ENCODE measurements around the gene STAC3.

Gene STAC3

DNA sequence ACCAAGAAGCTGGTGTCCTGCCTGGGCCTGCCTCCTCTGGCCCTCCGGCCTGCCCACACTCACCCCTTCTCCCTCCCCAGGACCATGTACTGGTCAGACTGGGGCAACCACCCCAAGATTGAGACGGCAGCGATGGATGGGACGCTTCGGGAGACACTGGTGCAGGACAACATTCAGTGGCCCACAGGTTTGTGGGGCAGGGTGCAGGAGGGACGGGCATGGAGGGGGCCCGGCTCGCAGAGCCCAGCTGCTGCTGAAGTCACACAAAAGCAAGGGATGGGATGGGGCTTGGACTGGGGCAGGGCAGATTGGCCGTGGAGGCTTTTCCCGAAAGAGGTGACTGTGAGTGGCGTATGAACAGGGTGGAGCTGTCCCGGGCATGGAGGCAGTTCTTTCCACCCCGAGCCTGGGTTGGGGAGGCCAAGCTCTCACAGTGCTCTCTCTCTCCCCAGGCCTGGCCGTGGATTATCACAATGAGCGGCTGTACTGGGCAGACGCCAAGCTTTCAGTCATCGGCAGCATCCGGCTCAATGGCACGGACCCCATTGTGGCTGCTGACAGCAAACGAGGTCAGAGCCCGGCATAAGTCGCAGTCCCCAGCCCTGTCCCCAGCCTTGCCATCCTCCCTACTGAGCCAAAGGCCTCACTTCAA lies 42.2 kb downstream of the STAC3 start:
- DNase-seq = no peak

DNA sequence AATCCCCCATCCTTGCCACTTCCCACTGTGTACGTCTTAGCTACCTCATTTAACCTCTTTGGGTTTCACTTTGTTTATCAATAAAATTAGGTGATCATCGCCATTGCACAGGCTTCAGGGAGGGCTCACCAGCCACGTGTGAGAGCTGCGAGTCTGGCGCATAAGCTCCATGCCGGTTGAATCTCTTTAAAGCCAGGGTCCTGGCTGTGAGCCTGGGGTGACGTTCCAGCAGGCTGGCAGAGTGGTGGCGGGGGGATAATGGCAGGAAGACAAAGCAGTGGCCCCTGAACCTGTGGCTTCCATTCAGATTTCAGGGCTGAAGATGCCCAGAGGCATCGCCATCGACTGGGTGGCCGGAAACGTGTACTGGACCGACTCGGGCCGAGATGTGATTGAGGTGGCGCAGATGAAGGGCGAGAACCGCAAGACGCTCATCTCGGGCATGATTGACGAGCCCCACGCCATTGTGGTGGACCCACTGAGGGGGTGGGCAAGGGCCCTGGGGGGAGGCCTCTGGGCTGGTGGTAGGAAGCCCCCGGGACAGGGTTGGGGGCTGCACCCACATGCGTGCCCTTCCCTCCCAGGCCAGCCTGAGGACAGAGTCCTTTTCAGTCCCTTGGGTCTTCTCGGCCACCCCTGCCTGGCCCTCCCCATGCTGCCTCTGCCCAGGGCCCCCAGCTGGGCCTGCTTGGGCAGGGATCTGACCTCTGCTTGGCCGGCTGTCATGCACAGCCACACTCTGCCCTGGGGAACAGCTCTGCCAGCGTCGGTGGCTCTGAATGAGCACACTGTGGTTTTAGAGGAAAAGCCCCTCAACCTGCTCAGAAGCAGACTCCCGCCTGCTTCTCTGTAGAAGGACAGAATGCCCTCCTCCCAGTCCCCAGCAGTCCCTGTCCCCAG lies 43.0 kb downstream of the STAC3 start:
- no peak for DNase-seq

- no peak for DNase-seq
Measured at GRCh38 chr12:57205931-57206330, 45.1 kb downstream of the STAC3 start.

DNA sequence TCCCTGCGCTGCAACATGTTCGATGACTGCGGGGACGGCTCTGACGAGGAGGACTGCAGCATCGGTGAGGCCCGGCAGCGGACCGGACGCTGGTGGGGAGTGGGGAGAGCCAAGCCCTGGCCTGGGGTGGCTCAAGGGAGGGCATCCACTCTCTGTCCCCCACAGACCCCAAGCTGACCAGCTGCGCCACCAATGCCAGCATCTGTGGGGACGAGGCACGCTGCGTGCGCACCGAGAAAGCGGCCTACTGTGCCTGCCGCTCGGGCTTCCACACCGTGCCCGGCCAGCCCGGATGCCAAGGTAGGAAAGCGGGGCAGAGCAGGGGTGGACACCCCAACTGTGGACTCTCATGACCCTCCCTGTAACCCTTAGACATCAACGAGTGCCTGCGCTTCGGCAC lies 45.8 kb downstream of the STAC3 start:
- no peak for DNase-seq

- no peak for DNase-seq
Measured at GRCh38 chr12:57204454-57204853, 46.5 kb downstream of the STAC3 start.

- no peak for DNase-seq
Measured at GRCh38 chr12:57203791-57204190, 47.2 kb downstream of the STAC3 start.

DNA sequence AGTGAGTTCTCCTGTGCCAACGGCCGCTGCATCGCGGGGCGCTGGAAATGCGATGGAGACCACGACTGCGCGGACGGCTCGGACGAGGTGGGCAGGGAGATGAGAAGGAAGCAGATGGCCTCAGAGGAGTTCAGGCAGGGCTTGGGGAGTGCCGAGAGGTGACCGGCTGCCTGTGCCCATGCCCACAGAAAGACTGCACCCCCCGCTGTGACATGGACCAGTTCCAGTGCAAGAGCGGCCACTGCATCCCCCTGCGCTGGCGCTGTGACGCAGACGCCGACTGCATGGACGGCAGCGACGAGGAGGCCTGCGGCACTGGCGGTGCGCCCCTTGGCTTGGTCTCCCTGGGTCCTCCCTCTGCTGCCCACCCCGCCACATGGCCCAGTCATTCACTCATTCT lies 47.8 kb downstream of the STAC3 start:
- DNase-seq = no peak

DNA sequence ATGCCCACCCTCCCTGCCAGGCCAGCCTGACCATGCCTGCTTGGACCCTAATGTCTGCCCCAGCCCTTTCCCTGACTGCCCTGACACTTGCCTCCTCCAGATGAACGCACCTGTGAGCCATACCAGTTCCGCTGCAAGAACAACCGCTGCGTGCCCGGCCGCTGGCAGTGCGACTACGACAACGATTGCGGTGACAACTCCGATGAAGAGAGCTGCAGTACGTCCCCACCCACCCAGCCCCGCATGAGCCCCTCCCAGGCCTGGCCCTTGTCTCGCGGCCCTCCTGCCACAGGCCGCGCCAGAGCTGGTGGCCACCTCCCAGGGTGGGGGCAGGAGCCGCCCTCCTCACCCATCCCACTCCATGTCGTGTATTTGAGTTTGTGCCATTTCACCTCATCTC lies 48.7 kb downstream of the STAC3 start:
- no peak for DNase-seq

GRCh38 chr12:57201631-57202030 lies 49.4 kb downstream of the STAC3 start:
- DNase-seq = no peak

DNA sequence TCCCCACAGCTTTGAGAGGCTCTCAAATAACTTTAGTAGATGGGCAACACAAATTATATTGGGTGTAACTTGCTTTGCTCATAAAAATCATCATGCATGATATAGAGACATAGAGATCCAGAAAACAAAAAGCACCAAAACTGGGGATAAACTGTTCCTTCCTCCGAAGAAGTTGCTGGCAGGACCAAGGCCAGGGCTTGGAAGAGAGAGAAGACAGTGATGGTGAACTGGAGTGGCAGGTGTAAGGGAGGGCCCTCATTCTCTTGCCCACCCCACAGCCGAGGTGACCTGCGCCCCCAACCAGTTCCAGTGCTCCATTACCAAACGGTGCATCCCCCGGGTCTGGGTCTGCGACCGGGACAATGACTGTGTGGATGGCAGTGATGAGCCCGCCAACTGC lies 49.8 kb downstream of the STAC3 start:
- DNase-seq = no peak

- no peak for DNase-seq
Measured at GRCh38 chr12:57200497-57200896, 50.5 kb downstream of the STAC3 start.

- no peak for DNase-seq
Measured at GRCh38 chr12:57199191-57199590, 51.8 kb downstream of the STAC3 start.

GRCh38 chr12:57198329-57198728 lies 52.7 kb downstream of the STAC3 start:
- DNase-seq = no peak

GRCh38 chr12:57196956-57197355 lies 54.0 kb downstream of the STAC3 start:
- no peak for DNase-seq

GRCh38 chr12:57196439-57196838 lies 54.5 kb downstream of the STAC3 start:
- DNase-seq = no peak

DNA sequence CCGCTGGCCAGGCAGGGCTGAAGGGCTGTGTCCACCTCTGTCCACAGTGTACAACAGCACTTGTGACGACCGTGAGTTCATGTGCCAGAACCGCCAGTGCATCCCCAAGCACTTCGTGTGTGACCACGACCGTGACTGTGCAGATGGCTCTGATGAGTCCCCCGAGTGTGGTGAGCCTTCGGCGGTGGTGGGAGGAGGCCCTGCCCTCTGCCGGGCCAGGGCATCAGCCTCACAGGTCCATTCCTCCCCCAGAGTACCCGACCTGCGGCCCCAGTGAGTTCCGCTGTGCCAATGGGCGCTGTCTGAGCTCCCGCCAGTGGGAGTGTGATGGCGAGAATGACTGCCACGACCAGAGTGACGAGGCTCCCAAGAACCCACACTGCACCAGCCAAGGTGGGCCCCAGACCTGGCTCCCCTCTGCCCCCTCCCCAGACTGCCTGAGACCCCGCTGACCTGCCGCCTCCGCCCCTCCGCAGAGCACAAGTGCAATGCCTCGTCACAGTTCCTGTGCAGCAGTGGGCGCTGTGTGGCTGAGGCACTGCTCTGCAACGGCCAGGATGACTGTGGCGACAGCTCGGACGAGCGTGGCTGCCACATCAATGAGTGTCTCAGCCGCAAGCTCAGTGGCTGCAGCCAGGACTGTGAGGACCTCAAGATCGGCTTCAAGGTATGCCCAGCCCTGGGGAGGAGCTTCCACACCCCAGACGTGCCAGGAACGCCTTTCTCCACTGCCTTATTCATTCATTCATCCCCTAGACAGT lies 55.2 kb downstream of the STAC3 start:
- no peak for DNase-seq

GRCh38 chr12:57195186-57195585 lies 55.8 kb downstream of the STAC3 start:
- no peak for DNase-seq

DNA sequence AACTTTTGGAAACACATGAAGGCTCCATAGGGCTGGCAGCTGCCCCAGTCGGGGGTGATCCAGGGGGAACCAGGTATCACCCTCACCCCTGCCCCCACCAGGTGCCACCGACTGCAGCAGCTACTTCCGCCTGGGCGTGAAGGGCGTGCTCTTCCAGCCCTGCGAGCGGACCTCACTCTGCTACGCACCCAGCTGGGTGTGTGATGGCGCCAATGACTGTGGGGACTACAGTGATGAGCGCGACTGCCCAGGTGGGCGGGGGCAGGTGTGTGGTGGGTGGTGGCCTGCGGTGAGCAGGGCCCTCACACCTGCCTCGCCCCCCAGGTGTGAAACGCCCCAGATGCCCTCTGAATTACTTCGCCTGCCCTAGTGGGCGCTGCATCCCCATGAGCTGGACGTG lies 56.7 kb downstream of the STAC3 start:
- no peak for DNase-seq

DNA sequence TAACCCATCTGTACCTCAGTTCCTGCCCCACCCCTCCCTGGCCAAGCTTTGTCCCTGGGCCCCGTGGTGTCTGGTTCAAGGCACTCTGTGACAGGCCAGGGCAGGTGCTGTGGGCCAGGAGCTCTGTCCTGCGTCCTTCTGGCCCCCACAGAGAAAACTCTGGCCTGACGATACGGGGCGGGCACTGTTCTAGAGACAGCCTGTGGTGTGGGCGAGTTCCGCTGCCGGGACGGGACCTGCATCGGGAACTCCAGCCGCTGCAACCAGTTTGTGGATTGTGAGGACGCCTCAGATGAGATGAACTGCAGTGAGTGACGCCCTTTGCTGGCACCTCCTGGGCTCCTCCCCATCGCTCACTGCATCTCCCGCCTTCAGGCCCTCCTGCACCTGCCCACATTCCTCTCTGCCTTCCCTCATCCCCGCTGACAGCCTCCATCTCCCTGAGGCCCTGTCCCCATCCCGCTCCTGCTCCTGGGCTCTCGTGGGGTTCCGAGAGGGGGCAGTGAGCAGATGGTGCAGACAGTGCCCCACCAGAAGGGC lies 57.2 kb downstream of the STAC3 start:
- DNase-seq = no peak

Measured in GF-D8 (cell line).